Anterior cingulate cortex (tissue), 58 donors: ENCODE measurements around the gene SREK1IP1.

Experiments used
- DNase-seq, 58 donors: peaks; one replicate each; lab custom pipeline; 2025; lab: John Stamatoyannopoulos, UW

Gene SREK1IP1

GRCh38 chr5:64768358-64769312 lies at the start of gene SREK1IP1, which contains the start of gene CWC27:
Gene SREK1IP1, minus strand, starts transcription at chr5:64768691. Its CDS starts 174 bp downstream, at chr5:64768517.
Gene CWC27, plus strand, starts transcription at chr5:64768930. Its CDS starts 217 bp downstream, at chr5:64769147.
- DNase-seq: peak; percentile 27 to 89 (median 74)

- DNase-seq: no peak
Measured at GRCh38 chr5:64818245-64818644, 49.8 kb upstream of the SREK1IP1 start.

GRCh38 chr5:64814073-64814472 lies 45.6 kb upstream of the SREK1IP1 start:
- no peak for DNase-seq

GRCh38 chr5:64811050-64811640 lies 42.7 kb upstream of the SREK1IP1 start:
- peak in 1 of 58 donors; percentile 59 for DNase-seq

GRCh38 chr5:64807520-64807919 lies 39.0 kb upstream of the SREK1IP1 start:
- DNase-seq: no peak

- no peak for DNase-seq
Measured at GRCh38 chr5:64806537-64806936, 38.0 kb upstream of the SREK1IP1 start.

- DNase-seq: no peak
Measured at GRCh38 chr5:64800926-64801325, 32.4 kb upstream of the SREK1IP1 start.

- no peak for DNase-seq
Measured at GRCh38 chr5:64796301-64796700, 27.8 kb upstream of the SREK1IP1 start.

GRCh38 chr5:64794053-64794770 lies 25.7 kb upstream of the SREK1IP1 start:
- no peak for DNase-seq

- no peak for DNase-seq
Measured at GRCh38 chr5:64792469-64792868, 24.0 kb upstream of the SREK1IP1 start.

- no peak for DNase-seq
Measured at GRCh38 chr5:64790210-64790609, 21.7 kb upstream of the SREK1IP1 start.

GRCh38 chr5:64789457-64789856 lies 21.0 kb upstream of the SREK1IP1 start:
- DNase-seq: no peak

GRCh38 chr5:64788156-64788555 lies 19.7 kb upstream of the SREK1IP1 start:
- no peak for DNase-seq

- DNase-seq: no peak
Measured at GRCh38 chr5:64786372-64786771, 17.9 kb upstream of the SREK1IP1 start.

- peak in 45 of 58 donors; percentile 0 to 85 (median 23) for DNase-seq
Measured at GRCh38 chr5:64784451-64785025, 16.0 kb upstream of the SREK1IP1 start.

GRCh38 chr5:64775291-64775690 lies 6.8 kb upstream of the SREK1IP1 start:
- DNase-seq: no peak

GRCh38 chr5:64773533-64773932 lies 5.0 kb upstream of the SREK1IP1 start:
- no peak for DNase-seq

- no peak for DNase-seq
Measured at GRCh38 chr5:64771736-64772135, 3.2 kb upstream of the SREK1IP1 start.

- DNase-seq: no peak
Measured at GRCh38 chr5:64769855-64770254, 1.4 kb upstream of the SREK1IP1 start.

- peak in 8 of 58 donors; percentile 13 to 52 (median 35) for DNase-seq
Measured at GRCh38 chr5:64767959-64768357, 533 bp downstream of the SREK1IP1 start.

GRCh38 chr5:64766941-64767340 lies 1.6 kb downstream of the SREK1IP1 start:
- DNase-seq: no peak
